ENCODE measurements around the gene SDK1. TPM values are rescaled to one million over a fixed set of nuclear protein-coding genes. Genes with fewer than 3 reads are reported as not detected.
"Not testable (repeated sequence)": the region's sequence is repeated elsewhere in the genome, so short reads cannot be mapped to it uniquely, and the experiment has no call there.

The SDK1 gene
- polyA plus RNA-seq, 3 donors, result 3.2 to 6.6 (median 3.3) TPM

- H3K27ac ChIP-seq (ENCODE audit: low read depth, low read length), result no peak overlapping the region
- 89 to 95% (median 92%) methylated on average over 11 of the region's 11 CpGs for WGBS, 3 donors
Observed at GRCh38 chr7:4079366-4079765, 778.3 kb downstream of the SDK1 start.

DNA sequence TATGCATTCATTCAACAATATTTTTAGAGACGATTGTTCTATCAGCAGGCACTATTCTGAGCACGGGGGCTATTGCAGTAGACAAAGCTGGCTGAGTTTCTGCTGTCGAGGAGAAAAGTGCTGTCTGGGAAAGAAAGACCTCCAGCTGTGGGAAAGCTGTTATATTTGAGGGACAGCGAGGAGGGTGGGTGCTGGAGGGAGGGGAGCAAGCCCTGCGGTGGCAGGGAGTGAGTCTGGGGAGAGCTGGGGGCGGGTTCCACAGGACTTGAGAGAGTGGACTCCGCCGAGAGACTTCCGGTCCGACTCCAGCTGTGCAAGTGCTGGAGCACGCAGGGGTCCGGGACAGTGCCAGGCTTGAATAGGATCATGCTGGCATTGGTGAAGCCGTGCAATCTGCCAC is 778.9 kb downstream of the SDK1 start:
- H3K27ac ChIP-seq (ENCODE audit: low read depth, low read length), result no peak overlapping the region
- 78 to 88% (median 85%) methylated on average over 13 of the region's 13 CpGs for WGBS, 3 donors

DNA sequence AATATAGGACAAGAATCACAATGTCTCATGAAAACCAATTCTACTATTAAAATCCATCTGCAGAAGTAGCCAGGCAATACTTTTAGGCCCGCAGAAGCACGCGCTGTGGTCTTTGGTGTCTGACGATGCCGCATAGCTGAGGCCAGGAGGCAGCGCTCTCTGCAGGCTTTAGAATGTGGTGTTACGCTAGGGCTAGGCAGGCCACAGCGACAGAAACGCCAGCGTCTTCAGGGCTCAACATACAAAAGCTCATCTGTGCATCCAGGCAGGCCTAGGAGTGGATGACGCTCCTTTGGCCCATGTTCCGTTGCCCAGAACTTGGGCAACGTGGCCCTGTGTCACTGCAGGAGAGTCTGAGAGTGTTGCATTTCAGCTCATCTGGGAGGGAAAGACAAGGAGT is 779.9 kb downstream of the SDK1 start:
- 92 to 93% (median 93%) methylated on average over 13 of the region's 13 CpGs for WGBS, 3 donors
- H3K27ac ChIP-seq (ENCODE audit: low read depth, low read length), result no peak overlapping the region

DNA sequence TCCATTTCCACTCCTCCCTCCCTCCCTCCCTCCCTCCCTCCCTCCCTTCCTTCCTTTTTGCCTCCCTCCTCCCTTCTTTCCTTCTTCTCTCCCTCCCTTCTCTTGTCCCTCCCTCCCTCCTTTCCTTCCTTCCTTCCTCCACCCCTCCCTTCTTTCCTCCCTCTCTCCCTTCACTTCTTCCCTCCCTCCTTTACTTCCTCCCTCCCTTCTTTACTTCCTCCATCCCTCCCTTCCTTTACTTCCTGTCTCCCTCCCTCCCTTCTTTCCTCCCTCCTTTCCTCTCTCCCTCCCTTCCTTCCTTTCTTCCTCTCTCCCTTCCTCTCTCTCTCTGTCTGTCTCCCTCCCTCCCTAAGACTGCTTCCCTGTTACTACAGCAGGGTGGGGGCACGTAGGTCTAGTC is 782.5 kb downstream of the SDK1 start:
- WGBS, 3 donors, result 95 to 98% (median 96%) methylated on average over 1 of the region's 1 CpG
- H3K27ac ChIP-seq (ENCODE audit: low read depth, low read length), result no peak overlapping the region

DNA sequence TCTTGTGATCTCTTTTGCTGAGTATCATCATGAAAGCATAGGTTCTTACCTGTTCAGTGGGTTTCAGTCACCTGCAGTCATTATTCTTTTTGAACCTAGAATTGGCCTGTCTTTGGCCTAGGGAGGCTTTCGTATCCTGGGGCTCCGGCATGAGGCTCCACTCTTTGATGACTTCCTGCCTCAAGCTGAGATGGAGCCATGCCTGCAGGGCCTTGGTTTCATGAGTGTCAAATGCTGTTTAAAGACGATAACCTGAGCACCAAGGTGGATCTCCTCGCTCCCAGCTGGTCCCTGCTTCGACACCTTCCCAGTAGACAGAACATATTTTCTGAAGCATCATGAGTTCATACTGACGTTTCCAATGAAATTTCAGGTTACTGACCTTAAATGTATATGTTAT is 783.2 kb downstream of the SDK1 start:
- H3K27ac ChIP-seq (ENCODE audit: low read depth, low read length), result no peak overlapping the region
- 85 to 93% (median 90%) methylated on average over 6 of the region's 6 CpGs for WGBS, 3 donors

GRCh38 chr7:4085937-4086691 is 785.1 kb downstream of the SDK1 start:
- H3K27ac ChIP-seq (ENCODE audit: low read depth, low read length), result no peak overlapping the region
- WGBS, 3 donors, result 70 to 90% (median 76%) methylated on average over 12 of the region's 12 CpGs

DNA sequence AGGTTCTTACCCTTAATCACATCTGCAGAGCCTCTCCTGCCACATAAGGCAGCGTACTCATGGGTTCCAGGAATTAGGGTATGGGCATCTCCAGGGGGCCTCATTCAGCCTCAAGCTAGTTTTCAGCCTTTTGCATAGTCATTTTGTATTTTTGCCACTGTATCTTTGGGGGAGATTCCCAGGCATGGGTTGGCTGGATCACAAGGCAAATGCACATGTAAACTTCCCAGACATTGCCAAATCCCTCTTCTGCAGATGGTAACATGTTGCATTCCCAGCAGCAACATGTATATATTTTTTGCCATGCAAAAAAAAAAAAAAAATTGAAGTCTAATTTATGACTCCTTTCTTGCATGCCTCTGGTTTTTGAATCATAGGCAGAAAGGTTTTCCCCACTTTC is 785.7 kb downstream of the SDK1 start:
- H3K27ac ChIP-seq (ENCODE audit: low read depth, low read length), result no peak overlapping the region
- 89 to 95% (median 90%) methylated on average over 1 of the region's 1 CpG for WGBS, 3 donors

- 86 to 91% (median 91%) methylated on average over 12 of the region's 12 CpGs for WGBS, 3 donors
- H3K27ac ChIP-seq (ENCODE audit: low read depth, low read length), result no peak overlapping the region
Observed at GRCh38 chr7:4091767-4092166, 790.7 kb downstream of the SDK1 start.

DNA sequence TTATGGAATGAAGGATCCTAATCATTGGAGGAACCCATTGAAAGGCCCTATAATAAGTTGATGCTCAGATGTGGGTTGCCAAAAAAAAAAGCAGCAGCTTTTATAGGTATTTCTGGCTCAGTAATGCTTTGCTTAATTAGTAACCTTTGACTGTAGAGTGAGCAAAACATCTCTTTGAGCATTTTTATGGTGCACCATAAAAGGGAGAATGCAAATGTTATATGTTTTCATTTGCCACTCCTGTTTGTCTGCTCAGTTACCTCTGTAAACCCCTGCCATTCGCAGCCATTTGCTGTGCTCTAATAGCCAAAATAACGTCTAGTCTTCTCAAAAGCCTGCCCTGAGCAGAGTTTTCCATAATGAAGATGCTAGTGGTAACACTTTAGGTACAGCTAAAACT is 792.0 kb downstream of the SDK1 start:
- WGBS, 3 donors, result 82 to 86% (median 85%) methylated on average over 2 of the region's 2 CpGs
- no peak overlapping the region for H3K27ac ChIP-seq (ENCODE audit: low read depth, low read length)

DNA sequence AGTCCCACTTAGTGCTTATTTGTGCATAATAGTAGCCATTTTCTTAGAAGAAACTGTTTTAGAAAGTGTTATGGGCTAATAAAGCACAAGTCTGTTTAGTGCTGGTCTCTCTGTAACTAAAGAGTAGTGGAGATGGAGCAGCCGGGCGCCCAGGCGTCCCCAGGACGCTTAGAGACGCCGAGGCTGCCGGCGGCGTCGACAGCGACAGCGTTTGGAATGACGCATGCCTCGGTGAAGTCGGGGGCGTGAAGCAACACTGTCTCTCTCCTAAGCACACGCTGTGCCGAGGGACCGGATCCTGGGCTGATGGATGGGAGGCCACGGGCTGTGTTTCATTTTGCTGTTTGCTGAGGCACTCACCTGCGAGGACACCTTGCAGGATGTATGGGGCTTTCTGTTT is 792.4 kb downstream of the SDK1 start:
- H3K27ac ChIP-seq (ENCODE audit: low read depth, low read length), result no peak overlapping the region
- WGBS, 3 donors, result 87 to 91% (median 90%) methylated on average over 21 of the region's 21 CpGs

DNA sequence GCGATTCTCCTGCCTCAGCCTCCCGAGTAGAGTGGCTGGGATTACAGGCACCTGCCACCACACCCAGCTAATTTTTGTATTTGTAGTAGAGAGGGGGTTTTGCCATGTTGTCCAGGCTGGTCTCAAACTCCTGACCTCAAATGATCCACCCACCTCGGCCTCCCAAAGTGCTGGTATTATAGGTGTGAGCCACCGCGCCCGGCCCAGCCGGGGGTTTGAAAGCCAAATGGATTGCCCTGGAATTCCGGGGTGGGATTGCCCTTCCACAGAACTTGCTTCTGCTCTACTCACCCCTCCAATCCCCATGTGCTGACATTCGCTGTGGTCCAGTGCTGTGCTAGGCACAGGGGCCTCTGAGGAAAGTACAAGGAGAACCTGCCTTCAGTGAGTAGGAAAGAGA is 793.1 kb downstream of the SDK1 start:
- 89 to 93% (median 91%) methylated on average over 9 of the region's 9 CpGs for WGBS, 3 donors
- H3K27ac ChIP-seq (ENCODE audit: low read depth, low read length), result not testable (repeated sequence)

DNA sequence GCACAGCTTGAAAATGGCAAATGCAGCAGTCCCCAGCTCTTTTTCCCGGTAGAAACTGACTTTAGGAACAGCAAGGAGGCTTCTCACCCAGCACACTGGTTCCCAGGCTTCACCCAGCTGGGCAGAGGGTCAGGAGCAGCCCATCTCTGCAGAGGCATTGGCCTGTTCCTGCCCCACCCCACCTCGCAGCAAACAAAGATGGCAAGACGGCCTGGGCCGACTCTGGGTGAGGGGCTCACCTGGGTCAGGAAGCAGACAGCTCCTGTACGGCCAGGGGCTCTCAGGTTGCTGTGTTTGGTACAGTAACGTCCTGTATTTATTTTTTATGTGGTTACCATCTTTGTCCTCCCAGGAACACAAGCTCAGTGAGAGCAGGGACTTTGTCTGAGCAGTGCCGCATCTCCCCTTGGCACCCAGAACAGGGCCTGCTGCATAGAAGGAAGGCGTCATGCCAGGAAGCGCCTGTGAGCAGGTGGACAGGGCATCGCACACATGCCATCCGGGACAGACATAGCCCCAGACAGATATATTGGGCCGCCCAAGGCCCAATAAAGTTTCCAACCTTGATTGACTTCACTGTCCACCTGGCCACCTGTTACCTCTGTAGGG is 796.1 kb downstream of the SDK1 start:
- WGBS, 3 donors, result 87 to 89% (median 89%) methylated on average over 12 of the region's 12 CpGs
- H3K27ac ChIP-seq (ENCODE audit: low read depth, low read length), result no peak overlapping the region

- H3K27ac ChIP-seq (ENCODE audit: low read depth, low read length), result no peak overlapping the region
- WGBS, 3 donors, result 78 to 92% (median 80%) methylated on average over 11 of the region's 11 CpGs
Observed at GRCh38 chr7:4098169-4098568, 797.1 kb downstream of the SDK1 start.

- WGBS, 3 donors, result 92 to 95% (median 95%) methylated on average over 14 of the region's 14 CpGs
- H3K27ac ChIP-seq (ENCODE audit: low read depth, low read length), result no peak overlapping the region
Observed at GRCh38 chr7:4099651-4100050, 798.6 kb downstream of the SDK1 start.

- WGBS, 3 donors, result 90 to 94% (median 92%) methylated on average over 8 of the region's 8 CpGs
- no peak overlapping the region for H3K27ac ChIP-seq (ENCODE audit: low read depth, low read length)
Observed at GRCh38 chr7:4100148-4100547, 799.1 kb downstream of the SDK1 start.

- 88 to 94% (median 91%) methylated on average over 11 of the region's 11 CpGs for WGBS, 3 donors
- H3K27ac ChIP-seq (ENCODE audit: low read depth, low read length), result no peak overlapping the region
Observed at GRCh38 chr7:4100691-4101090, 799.6 kb downstream of the SDK1 start.

DNA sequence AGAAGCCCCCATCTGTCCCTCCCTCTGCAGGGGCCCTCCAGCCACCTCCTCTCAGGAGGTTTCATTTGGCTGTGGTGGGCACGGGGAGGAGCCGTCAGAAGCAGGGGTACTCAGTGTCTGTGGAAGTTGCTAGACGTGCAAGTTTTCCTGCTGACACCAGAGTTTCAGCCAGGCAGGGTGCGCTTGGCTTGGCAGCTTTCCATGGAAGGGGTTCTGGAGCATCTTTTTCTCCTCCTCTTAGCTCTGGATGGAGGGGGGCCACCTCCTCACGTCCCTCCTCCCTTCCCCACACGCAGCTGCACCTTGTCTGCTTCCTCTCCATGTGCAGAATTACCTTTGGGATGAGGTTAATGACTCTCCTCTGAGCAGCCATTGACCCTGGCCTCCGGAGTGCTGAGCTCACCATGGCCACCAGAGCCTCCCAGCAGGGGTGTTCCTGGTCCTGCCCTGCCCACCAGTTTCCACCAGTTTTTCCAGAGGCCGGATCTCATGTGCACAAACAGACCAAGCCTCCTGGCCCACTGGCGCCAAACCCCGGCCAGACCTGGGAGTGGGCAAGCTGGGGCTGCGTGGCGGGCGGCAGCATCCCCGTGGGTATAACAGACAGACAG is 801.3 kb downstream of the SDK1 start:
- H3K27ac ChIP-seq (ENCODE audit: low read depth, low read length), result no peak overlapping the region
- 60 to 86% (median 60%) methylated on average over 14 of the region's 14 CpGs for WGBS, 3 donors

GRCh38 chr7:4103352-4104091 is 802.5 kb downstream of the SDK1 start:
- 85 to 89% (median 87%) methylated on average over 17 of the region's 17 CpGs for WGBS, 3 donors
- H3K27ac ChIP-seq (ENCODE audit: low read depth, low read length), result no peak overlapping the region

- WGBS, 3 donors, result 93 to 96% (median 94%) methylated on average over 11 of the region's 11 CpGs
- no peak overlapping the region for H3K27ac ChIP-seq (ENCODE audit: low read depth, low read length)
Observed at GRCh38 chr7:4107839-4108238, 806.8 kb downstream of the SDK1 start.
